T-helper 2 cell treated with Interferon-gamma antibody and Interleukin-4, amounts not matched to agents 5 μg/mL and 100 μg/mL, for 36 hours (primary cell): Measurements from ENCODE around the gene YAE1.
"Not testable (repeated sequence)": the region's sequence is repeated elsewhere in the genome, so short reads cannot be mapped to it uniquely, and the experiment has no call there.

Experiments used
- DNase-seq: peaks from one replicate; pipeline ENCODE4 v3.0.0; 2021; ENCODE audit warnings: low spot score
- H3K27ac Mint-ChIP-seq: one replicate; pipeline ENCODE4 v1.8.0; 2021; ENCODE audit warnings: mild to moderate bottlenecking, mixed read lengths
- H3K27me3 Mint-ChIP-seq: one replicate; pipeline ENCODE4 v1.8.0; 2021; ENCODE audit warnings: low read depth, mixed read lengths
- H3K36me3 Mint-ChIP-seq: one replicate; pipeline ENCODE4 v1.8.0; 2021; ENCODE audit warnings: low read depth, mixed read lengths
- H3K4me1 Mint-ChIP-seq: one replicate; pipeline ENCODE4 v1.8.0; 2021; ENCODE audit warnings: low read depth, mixed read lengths
- H3K4me3 Mint-ChIP-seq: one replicate; pipeline ENCODE4 v1.8.0; 2022; ENCODE audit warnings: mild to moderate bottlenecking, moderate library complexity, mixed read lengths
- H3K9me3 Mint-ChIP-seq: one replicate; pipeline ENCODE4 v1.8.0; 2021; ENCODE audit warnings: mixed read lengths

Gene YAE1

DNA sequence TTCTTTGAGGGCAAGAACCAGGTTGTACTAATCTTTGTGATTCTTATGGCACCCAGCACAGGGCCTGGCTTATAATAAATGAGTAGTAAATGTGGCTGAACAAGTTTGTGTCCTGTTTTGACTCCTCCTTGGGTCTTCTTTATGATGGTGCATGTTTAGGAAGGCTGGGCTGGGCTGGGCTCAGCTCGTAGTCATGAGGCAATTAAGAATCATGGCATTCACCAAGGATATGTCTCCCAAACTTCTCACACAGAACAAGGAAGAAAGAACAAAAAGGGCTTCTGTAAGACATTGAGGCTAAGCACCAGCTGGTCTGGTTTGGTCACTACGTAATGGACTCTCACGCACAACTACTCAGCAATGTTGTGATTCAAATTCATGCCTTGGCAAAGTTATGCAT, 30.5 kb upstream of the YAE1 start:
- Mint-ChIP-seq H3K27ac (no peak overlapping the region), H3K27me3 (peaks cover 8% of the 10 kb centered on the region), H3K4me3 (no peak overlapping the region), H3K4me1 (no peaks in the 10 kb centered on the region), H3K9me3 (no peaks in the 10 kb centered on the region), H3K36me3 (no peaks in the 10 kb centered on the region)
- no peak for DNase-seq

DNA sequence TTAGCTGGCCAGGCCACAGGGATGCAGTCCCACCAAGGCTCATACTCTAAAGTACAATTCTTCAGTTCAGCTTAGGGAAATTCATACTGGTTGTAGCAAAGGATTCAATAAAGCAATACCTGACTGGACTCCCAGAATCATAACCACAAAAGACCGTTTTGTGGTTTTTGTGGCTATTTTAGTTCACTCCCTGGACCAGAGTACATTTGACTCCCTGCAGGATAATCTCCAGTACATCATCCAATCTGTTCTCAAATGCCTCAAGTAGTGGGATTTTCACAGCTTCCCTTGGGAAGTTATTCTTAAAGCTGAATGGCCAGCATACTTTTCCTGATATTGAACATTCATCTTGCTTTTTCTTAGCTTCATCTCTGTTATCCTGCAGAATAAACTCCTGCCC, 29.3 kb upstream of the YAE1 start:
- no peaks in the 10 kb centered on the region for H3K4me1 Mint-ChIP-seq

DNA sequence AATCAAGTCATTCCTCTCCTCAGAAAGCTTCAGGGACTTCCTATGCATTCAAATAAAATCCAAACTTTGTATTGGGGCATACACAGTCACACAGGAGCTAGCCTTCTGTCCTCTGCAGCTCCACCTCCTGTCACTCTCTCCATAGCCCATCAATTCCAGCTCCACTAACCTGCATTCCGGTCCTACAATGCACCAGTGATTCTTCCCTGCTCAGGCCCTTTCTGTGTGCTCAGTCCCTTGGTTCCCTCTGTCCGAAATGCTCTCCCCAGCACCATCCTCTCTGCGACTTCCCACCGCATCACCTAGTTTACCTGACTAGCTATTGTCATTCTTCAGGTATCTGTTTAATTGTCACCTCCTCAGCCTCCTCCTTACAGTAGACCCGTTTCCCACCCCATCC, 26.4 kb upstream of the YAE1 start:
- Mint-ChIP-seq H3K9me3 (no peaks in the 10 kb centered on the region), H3K4me3 (no peak overlapping the region), H3K36me3 (no peaks in the 10 kb centered on the region), H3K27ac (no peak overlapping the region), H3K27me3 (peaks cover 12% of the 10 kb centered on the region), H3K4me1 (no peaks in the 10 kb centered on the region)
- DNase-seq = no peak

More for the DNA sequence above, 29.3 kb upstream of the YAE1 start:
- no peak overlapping the region for H3K27ac Mint-ChIP-seq
- DNase-seq = no peak
- H3K9me3 Mint-ChIP-seq = no peaks in the 10 kb centered on the region
- no peak overlapping the region for H3K4me3 Mint-ChIP-seq
- peaks cover 11% of the 10 kb centered on the region for H3K27me3 Mint-ChIP-seq
- H3K36me3 Mint-ChIP-seq = no peaks in the 10 kb centered on the region

GRCh38 chr7:39540320-39540719, 25.9 kb upstream of the YAE1 start:
- no peak overlapping the region for H3K4me3 Mint-ChIP-seq
- H3K9me3 Mint-ChIP-seq = no peaks in the 10 kb centered on the region
- H3K27me3 Mint-ChIP-seq = peaks cover 11% of the 10 kb centered on the region
- H3K4me1 Mint-ChIP-seq = no peaks in the 10 kb centered on the region
- H3K27ac Mint-ChIP-seq = no peak overlapping the region
- no peak for DNase-seq
- no peaks in the 10 kb centered on the region for H3K36me3 Mint-ChIP-seq

DNA sequence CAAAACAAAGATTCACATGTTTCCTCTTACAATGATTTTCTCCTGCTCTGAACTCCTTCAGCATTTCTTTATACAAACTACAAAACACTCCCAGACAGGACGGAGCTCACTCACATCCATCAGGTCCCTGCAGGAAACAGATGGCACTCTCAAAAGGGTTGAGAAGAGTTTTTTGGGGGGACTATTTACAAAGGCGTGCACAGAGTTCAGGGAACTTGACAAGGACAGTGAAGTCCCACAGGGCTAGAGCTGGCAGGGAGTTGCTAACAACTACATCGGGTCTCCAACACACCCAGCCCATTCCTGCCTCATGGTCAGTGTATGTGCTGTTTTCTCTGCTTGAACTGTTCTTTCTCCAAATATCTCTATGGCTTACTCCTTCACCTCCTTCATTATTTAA, 24.7 kb upstream of the YAE1 start:
- no peak for DNase-seq
- Mint-ChIP-seq H3K4me1 (no peaks in the 10 kb centered on the region), H3K27me3 (peaks cover 8% of the 10 kb centered on the region), H3K9me3 (no peaks in the 10 kb centered on the region), H3K4me3 (no peak overlapping the region), H3K36me3 (no peaks in the 10 kb centered on the region), H3K27ac (no peak overlapping the region)

DNA sequence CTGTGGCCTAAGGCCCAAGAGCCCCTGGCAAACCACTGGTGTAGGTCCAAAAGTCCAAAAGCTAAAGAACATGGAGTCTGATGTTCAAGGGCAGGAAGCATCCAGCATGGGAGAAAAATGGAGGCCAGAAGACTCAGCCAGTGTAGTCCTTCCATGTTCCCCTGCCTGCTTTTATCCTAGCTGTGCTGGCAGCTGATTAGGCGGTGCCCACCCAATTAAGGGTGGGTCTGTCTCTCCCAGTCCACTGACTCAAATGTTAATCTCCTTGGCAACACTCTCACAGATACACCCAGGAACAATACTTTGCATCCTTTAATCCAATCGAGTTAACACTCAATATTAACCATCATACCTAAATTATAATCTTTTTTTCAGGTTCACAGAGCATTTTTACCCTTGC, 21.4 kb upstream of the YAE1 start:
- not testable (repeated sequence) for H3K36me3 Mint-ChIP-seq, H3K4me3 Mint-ChIP-seq, H3K27ac Mint-ChIP-seq, H3K4me1 Mint-ChIP-seq, DNase-seq, H3K27me3 Mint-ChIP-seq
- H3K9me3 Mint-ChIP-seq = peaks cover 18% of the 10 kb centered on the region

DNA sequence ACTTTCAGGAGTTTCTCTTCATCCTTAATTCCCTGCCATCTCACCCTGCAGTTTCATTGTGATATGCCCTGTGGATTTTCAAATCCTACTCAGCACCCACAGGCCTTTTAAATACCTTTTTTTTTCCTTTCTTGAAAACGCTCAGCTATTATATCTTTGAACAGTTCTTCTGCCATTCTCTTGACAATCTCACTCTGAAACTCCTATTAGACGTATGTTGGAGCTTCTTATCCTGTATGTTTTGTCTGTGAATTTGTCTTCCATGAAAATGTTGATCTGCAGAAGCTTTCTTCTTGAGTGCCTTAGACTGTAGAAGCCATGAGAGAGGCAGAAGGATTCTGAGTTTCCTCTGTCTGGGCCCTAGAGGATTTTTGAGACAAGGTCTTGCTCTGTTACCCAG, 18.9 kb upstream of the YAE1 start:
- Mint-ChIP-seq H3K27me3 (peaks cover 4% of the 10 kb centered on the region), H3K36me3 (peaks cover 4% of the 10 kb centered on the region), H3K9me3 (peaks cover 18% of the 10 kb centered on the region), H3K4me1 (no peaks in the 10 kb centered on the region), H3K27ac (no peak overlapping the region), H3K4me3 (no peak overlapping the region)
- DNase-seq = no peak

DNA sequence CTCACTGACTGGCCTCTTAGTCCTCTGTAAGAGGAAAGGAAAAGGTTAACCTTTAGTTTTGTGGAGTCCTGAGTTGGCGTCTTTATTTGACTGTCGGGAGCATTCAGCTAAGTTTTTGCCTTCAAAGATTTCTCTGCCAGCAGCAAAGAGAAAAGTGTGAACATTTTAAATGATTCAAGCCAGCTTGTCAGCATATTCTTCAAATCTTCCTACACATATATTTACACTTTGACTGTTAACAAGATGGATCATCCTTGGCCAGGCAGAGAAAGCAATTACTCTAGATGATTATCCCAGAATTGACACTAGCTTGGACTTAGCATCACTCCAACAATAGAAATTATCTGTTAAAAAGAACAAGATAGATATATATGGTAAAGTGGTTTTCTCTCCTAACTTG, 15.8 kb upstream of the YAE1 start:
- peaks cover 18% of the 10 kb centered on the region for H3K9me3 Mint-ChIP-seq
- H3K36me3 Mint-ChIP-seq = peaks cover 4% of the 10 kb centered on the region
- H3K27me3 Mint-ChIP-seq = peaks cover 12% of the 10 kb centered on the region
- no peak overlapping the region for H3K4me3 Mint-ChIP-seq
- H3K4me1 Mint-ChIP-seq = no peaks in the 10 kb centered on the region
- H3K27ac Mint-ChIP-seq = no peak overlapping the region
- no peak for DNase-seq

DNA sequence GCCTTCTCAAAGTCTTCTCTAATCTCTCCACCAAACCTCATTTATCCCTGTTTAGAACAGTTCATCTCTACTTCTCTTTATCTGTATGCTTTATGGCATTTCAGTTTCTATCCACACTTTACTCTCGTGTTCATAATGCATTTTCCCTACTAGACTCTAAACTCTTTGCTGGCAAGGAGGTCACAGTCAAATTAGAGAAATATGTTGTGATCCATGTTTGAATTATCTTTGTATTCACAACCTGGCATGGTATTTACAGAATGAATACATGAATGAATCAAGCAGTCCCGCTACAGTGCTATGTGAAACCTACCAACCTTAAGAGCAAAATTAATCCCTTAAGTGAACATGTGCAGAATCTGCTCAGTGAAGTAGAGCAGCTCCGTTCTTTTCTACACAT, 12.8 kb upstream of the YAE1 start:
- DNase-seq = no peak
- Mint-ChIP-seq H3K4me1 (no peaks in the 10 kb centered on the region), H3K4me3 (no peak overlapping the region), H3K27me3 (peaks cover 33% of the 10 kb centered on the region), H3K9me3 (peaks cover 3% of the 10 kb centered on the region), H3K27ac (no peak overlapping the region), H3K36me3 (no peaks in the 10 kb centered on the region)

- no peak overlapping the region for H3K27ac Mint-ChIP-seq
- no peak for DNase-seq
- no peaks in the 10 kb centered on the region for H3K9me3 Mint-ChIP-seq
- no peaks in the 10 kb centered on the region for H3K36me3 Mint-ChIP-seq
- no peak overlapping the region for H3K4me3 Mint-ChIP-seq
- no peaks in the 10 kb centered on the region for H3K4me1 Mint-ChIP-seq
- H3K27me3 Mint-ChIP-seq = peaks cover 35% of the 10 kb centered on the region
These were observed 11.5 kb upstream of the YAE1 start for GRCh38 chr7:39554583-39555165.

DNA sequence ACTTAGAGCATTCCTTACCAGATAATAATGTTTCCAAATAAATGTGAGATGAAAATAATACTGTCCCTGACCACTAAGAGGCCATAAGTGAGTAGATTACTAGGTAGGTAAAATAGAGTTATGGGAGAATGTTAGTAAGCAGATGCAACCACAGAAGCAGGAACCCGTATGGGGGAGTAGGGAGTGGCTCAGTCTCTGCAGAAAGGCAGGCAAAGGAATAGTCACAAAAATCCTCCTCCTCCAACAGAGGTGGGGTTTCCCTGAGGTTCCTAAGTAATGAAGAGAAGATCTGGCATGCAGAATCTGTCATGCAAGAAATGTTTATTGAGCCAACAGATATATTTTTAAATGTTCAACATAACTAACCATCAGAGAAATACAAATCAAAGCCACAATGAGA, 9.0 kb upstream of the YAE1 start:
- peaks cover 47% of the 10 kb centered on the region for H3K27me3 Mint-ChIP-seq
- no peaks in the 10 kb centered on the region for H3K4me1 Mint-ChIP-seq
- H3K4me3 Mint-ChIP-seq = no peak overlapping the region
- no peaks in the 10 kb centered on the region for H3K9me3 Mint-ChIP-seq
- no peaks in the 10 kb centered on the region for H3K36me3 Mint-ChIP-seq
- no peak for DNase-seq
- no peak overlapping the region for H3K27ac Mint-ChIP-seq

GRCh38 chr7:39557911-39558310, 8.3 kb upstream of the YAE1 start:
- Mint-ChIP-seq H3K36me3 (no peaks in the 10 kb centered on the region), H3K4me1 (no peaks in the 10 kb centered on the region), H3K27ac (no peak overlapping the region), H3K9me3 (no peaks in the 10 kb centered on the region), H3K4me3 (no peak overlapping the region), H3K27me3 (peaks cover 48% of the 10 kb centered on the region)
- DNase-seq = no peak

DNA sequence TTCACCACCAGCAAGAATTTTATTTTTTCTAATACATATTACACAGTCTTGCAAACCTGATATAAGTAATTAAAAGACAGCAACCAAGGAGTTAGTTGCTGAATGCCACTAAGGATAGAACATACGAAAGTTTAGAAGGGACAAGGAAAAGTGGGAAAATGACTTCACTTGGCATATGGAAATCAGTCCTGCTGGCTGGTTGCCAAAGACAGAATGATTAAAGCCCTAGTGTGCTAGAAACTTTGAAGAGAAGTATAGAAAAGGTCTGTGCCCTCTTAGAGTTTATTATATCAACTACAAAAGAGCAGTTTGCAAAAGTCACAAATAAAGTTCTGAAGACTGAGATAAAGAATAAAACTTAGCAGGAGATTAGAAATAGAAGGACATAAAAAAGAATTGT, 5.8 kb upstream of the YAE1 start:
- Mint-ChIP-seq H3K36me3 (no peaks in the 10 kb centered on the region), H3K27me3 (peaks cover 39% of the 10 kb centered on the region), H3K27ac (no peak overlapping the region), H3K4me3 (no peak overlapping the region), H3K9me3 (no peaks in the 10 kb centered on the region), H3K4me1 (peaks cover under 1% of the 10 kb centered on the region)
- no peak for DNase-seq

DNA sequence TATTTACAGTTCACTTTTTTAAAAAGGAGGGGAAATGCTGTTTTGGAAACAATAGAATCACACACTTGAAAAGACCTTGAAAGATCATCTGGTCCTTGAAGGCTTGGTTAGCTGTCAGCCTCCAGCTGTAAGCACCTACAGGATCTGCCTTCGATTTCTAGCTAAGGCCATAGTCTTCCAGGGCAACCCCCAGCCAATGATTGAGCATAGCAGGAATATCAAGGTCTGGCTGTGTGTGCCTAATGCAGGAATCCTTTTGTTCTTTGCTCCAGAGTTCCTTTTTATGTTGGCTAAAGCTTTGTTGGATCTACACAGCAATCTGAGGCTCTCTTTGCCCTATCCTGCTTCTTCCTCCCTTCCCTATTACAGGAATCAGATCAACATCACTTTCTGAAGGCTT, 5.2 kb upstream of the YAE1 start:
- Mint-ChIP-seq H3K27me3 (peaks cover 39% of the 10 kb centered on the region), H3K4me1 (peaks cover 5% of the 10 kb centered on the region), H3K9me3 (no peaks in the 10 kb centered on the region), H3K4me3 (no peak overlapping the region), H3K27ac (no peak overlapping the region), H3K36me3 (no peaks in the 10 kb centered on the region)
- no peak for DNase-seq

DNA sequence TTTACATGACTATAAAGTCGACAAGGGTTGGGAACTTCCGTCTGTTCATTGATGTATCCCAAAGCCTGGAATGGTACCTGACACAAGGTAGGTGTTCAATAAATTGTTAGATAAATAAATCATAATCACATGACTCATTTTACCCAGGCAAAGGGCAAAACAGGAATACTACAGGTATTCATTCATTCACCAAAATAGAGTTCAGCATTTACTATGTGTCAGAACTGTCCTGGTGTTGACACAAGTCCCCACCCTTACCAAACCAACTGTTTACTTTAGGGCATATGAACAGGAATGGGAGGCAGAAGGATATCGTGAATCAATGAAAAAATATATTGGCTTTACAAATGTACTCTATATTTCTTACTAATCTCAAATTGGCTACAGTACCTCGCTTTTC, 666 bp upstream of the YAE1 start:
- Mint-ChIP-seq H3K36me3 (peaks cover 4% of the 10 kb centered on the region), H3K4me3 (peak overlapping the region; percentile 100), H3K27ac (peak overlapping the region; percentile 95), H3K27me3 (peaks cover 12% of the 10 kb centered on the region), H3K9me3 (no peaks in the 10 kb centered on the region), H3K4me1 (peaks cover 14% of the 10 kb centered on the region)
- DNase-seq = no peak
